ENCODE results near the gene SCAF4.

DNA sequence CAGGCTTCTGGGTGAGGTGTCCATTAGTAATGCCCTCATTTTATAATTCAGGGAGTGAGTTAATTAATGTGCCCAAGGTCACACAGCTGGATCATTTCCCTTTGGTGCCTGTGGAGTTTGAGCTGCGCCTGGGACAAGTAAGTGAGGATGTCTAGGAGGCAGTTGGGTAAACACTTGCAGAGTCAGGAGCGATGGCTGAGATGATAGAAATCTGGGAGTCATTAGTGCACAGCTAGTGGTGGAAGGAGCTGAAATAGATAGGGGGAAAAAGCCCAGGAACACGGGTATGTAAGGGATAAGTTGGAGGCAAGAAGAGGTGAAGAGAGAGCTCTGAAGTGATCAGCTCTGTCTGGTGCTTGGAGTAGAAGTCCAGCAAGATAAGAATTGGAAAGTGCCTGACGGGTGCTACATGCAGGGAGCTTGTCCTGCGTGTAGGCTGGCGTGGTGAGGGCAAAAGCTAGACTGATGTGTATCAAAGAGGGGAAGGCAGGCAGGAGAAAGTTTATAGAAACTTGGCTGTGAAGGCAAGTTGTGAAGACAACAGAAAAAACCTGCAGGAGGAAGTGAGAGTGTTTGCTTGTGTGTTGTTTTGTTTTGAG lies 1.7 kb upstream of the SCAF4 start:
- TF ChIP-seq, protein P1, sequence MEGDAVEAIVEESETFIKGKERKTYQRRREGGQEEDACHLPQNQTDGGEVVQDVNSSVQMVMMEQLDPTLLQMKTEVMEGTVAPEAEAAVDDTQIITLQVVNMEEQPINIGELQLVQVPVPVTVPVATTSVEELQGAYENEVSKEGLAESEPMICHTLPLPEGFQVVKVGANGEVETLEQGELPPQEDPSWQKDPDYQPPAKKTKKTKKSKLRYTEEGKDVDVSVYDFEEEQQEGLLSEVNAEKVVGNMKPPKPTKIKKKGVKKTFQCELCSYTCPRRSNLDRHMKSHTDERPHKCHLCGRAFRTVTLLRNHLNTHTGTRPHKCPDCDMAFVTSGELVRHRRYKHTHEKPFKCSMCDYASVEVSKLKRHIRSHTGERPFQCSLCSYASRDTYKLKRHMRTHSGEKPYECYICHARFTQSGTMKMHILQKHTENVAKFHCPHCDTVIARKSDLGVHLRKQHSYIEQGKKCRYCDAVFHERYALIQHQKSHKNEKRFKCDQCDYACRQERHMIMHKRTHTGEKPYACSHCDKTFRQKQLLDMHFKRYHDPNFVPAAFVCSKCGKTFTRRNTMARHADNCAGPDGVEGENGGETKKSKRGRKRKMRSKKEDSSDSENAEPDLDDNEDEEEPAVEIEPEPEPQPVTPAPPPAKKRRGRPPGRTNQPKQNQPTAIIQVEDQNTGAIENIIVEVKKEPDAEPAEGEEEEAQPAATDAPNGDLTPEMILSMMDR (IDR thresholded peaks at IDR 0.05), result no peak
- no peak for TF ChIP-seq POLR2A (IDR thresholded peaks at IDR 0.05)

All from esophagus squamous epithelium (tissue), 4 donors.